Eye (tissue), 1 donor: ENCODE data around the gene ZNF407.
"Not testable (repeated sequence)": the region's sequence is repeated elsewhere in the genome, so short reads cannot be mapped to it uniquely, and the experiment has no call there.

Experiments used
- DNase-seq: peaks from one replicate; pipeline ENCODE4 v3.0.0-alpha.2; 2015

Gene ZNF407

DNA sequence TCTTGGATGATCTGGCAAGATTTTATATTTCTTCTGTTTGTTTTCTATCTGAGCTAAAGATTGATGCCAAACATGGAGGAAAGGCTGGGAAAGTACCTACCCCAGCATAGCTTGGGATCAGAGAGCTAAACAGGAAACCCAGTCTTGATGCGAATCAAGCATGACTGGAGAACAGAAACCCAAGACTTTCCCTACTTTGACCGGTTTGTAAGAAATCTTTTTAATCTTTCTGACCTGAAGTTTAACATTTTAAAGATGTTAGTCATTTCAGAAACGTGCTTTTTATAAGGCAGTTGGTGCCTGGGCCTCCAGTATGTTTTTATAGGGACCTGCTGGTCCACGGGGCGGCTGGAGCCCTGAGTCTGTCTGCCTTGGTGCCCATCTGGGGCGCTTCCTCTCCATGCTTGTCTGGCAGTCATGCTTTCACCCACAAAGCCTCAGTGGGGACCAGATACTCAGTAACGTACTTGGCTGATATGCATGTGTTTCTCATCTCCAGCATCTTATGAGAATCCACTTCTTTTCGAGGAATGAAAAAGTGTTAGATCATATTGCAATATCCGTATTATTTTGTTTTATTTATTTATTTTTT lies 344.7 kb downstream of the ZNF407 start:
- no peak for DNase-seq

DNA sequence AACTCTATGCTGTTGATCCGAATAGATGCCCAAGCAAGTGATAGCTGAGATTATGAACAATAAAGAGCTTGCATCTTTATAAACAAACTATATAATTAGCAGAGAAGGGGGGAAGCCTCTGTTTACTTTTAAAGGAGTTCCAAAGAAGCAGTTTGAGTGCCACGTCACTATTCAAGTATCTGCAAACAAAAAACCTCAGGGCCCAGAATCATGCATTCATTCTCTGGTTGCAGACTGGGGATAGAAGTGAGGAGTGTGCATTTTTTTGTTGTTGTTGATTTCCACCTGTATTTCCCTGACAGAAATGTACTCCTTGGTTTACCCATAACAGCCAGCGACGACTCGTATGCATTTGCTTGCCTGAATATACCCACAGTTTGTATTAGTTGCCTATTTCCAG lies 347.0 kb downstream of the ZNF407 start:
- DNase-seq = no peak

DNA sequence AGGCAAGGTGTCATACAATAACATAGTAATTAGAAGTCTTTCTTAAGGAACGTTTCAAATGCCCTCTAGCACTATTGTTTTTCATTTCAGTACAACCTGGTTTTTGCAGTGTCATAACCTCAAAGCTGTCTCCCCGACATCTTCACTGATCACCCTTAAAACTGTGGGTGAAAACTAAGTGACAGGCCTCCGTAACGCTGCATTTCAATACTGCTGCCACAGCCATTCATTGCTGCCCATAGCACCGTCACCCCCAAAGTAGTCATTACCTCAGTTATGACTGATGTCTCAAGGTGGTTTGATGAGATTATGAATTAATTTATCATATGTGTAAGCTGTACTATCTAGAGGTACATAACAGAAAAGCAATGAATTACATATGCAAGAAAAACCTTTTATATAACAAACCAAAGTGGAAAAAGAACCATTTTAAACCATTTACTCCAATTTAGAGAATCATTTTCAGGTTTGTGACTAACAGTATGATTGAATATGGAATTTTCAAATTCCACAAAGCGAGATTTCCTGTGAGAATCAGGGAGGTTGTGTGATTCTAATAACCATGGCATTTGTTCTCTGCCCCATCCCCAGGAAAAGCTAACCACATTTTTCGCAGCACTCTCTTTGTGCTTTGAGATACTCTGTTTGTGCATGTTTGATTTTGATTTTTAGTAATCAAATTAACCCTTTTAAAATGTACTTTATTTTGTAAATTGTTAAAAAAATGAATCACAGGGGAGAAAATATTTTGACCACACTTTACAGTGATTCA lies 348.3 kb downstream of the ZNF407 start:
- DNase-seq = no peak

DNA sequence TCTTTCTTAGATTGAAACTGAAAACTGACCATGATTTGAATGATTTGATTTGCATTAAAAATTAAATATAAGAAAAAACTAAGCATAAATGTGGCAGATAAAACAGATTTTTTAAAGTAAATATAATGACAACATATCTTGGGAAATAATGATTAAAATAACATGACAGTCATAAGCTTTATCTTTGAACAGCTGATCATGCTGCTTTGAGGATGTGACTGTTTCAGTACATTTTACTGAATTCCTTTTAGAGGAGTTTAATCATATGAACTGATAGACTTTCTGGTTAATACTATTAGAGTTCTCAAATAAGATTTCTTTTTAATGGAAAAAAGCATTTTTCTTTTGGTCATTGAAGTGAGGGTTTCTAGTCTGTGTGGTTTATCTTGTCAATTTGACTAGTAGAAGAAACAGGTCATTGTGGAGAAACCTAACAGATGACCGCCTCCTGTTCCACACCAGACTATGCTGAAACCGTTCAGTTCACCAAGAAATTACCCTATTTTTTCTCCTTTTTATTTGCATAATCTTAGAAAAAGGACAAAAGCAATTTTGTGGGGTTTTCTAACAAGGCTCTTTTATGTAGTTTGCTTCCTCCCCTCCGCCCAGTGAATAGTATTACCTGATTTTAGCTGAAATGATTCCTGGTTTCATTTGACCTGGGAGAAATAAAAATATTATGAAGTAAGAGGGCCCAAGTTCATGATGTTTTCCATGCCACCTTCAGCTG lies 349.1 kb downstream of the ZNF407 start:
- DNase-seq = no peak

DNA sequence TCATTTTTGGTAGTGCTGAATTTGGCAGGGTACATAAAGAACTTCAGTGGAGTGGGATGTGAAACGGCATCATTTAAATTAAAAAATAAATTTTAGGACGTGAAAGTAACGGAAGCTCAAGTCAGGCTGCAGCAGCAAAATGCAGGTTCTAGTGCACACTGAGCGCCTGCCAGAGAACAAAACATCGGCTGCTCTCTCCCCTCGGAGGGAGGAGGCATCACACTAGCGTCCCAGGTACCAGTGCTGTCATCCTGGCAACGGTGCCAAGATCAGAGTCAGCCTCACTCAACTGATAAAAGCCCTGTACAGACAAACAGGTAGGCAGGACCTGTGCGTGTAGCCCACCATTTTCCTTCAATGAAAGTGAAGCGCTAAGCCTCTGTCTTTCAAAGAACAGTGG lies 349.7 kb downstream of the ZNF407 start:
- DNase-seq = no peak

DNA sequence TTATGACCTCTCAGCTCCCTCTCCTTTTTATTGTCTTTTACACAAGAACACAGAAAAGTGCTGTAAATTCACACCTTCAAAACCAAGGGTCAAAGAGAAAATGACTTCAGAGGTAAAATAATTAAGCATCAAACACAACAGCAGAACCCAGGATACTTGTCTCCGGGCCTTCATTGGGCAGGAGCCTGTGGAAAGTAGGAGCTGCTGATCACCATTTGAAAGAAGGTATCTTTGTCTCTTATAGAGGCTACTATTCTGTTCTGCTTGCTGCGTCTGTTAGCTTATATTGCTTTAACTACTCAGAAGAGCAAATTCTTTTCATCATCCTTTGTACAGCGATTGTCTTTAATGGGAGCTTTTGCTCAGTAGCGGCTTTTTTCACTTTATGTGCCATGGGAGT lies 350.2 kb downstream of the ZNF407 start:
- DNase-seq = no peak

DNA sequence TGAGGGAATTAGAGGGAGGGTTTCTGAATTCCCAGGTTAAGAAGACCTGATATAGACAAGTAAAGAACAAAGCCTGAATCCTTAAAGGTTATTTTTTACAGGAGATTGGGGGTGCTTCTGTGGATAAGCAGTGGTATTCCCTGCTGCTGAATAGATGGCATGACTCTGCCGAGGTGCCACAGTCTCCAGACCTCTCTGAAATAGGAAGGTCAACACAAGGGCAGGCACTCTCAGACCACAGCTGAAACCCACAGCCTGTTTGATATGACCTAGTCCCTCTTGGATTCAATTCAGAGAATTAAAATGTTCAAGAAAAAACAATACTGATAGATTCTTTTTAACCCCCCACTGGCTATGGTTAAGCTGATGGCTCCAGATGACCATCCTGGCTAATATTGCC lies 351.9 kb downstream of the ZNF407 start:
- DNase-seq = no peak

DNA sequence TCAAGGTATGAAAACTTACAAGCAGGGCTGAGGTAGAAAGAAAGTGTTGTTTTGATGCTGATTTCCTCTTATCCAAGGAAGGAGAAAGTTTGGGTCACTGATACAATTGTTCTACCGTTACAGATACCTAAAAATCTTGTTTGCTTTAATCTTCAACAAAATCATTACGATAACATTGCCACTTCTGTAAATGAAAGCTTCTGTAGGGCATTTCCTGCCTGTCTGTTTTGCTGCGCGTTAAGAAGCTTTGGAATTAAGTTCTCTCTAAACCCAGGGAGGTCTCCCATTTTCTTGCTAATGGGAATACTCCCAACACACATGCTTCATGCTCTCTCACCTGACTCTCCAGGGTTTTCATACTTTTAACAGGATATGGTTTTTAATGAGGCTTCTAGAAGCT lies 352.8 kb downstream of the ZNF407 start:
- DNase-seq = no peak

DNA sequence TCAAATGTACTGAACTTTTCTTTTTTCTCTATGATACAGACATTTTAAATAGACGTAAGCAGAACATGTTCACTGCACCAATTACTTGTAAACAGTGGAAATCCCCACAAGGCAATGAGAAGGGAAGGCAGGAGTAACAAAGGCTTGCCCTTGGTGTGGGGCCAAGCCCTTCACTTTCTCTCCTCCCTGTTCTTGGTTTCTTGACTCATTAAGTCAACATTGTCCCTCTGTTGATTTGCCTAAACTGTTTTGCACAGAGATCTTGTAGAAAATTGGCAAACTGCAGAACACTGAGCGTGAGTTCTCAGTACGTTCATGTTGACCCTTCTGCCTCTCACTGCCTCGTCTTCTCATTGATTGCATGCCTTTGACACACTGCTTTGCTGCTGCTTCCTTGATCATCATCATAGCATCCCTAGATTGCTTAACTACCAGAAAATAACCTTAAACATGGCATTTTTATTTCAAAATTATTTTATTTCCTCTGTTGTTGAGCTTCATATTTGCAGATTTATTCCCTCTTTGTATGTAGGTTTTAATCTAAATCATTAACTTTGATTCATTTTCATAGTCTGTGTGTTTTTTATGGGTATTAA lies 353.6 kb downstream of the ZNF407 start:
- DNase-seq = peak; percentile 27

DNA sequence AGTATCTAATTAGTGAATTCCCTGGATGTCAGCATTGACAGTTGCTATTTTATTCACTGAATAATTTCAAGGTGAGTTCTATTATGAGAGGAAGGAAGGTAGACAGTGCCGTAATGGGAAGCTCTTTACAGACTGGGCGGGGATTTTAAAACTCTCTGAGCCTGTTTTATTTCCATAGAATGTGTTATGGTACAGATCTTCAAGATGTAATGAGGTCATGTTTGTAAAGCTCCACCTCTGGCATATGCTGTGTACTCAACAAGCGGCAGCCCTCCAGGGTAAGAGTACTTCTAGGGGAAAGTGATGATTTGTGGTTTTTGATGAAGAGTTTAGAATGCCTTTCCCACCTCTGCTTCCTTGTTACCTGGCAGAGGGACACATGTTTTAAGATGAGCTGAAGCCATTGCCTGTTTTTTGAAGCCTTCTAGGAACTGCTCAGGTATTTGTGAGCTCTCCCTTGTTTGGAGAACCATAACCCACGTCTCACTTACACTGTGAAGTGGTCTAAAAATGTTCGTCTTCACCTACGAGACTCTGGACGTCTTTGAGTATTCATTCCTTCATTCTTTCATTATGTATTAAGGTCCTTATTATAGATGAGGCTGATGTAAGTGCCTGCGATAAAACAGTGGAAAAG lies 360.0 kb downstream of the ZNF407 start:
- no peak for DNase-seq

DNA sequence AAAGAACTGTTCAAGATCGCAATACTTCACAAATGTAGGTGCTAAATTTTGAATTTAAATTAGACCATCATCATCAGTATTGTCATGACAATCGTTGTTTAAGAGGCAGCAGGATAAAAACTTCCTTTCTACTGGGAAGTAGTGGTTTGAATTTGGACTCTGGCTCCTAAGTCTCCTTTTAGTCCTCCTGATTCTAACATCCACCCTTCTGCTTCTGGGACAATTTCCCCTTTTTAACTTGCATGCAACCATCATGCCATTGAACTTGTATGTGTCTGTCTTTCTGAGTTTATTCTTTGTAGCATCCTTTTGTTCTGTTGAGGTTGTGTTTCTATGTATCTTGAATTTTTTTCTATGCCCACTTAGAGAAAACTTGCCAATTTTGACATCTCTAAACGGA lies 361.5 kb downstream of the ZNF407 start:
- no peak for DNase-seq

DNA sequence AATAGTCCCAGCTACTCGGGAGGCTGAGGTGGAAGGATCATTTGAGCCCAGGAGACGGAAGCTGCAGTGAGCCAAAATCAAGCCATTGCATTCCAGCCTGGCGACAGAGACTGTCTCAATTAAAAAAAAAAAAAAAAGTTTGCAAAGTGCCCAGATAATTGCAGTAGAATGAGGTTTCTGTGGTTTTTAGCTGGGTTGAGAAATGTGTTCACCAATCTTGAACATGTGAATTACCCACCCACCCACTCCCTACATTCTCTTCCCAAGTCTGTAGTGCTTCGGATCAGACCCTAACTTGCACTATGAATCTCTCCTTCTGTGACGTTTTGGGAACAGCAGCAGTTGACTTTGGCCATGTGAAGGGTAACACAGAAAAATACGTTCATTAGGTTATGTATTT lies 363.9 kb downstream of the ZNF407 start:
- DNase-seq = no peak

DNA sequence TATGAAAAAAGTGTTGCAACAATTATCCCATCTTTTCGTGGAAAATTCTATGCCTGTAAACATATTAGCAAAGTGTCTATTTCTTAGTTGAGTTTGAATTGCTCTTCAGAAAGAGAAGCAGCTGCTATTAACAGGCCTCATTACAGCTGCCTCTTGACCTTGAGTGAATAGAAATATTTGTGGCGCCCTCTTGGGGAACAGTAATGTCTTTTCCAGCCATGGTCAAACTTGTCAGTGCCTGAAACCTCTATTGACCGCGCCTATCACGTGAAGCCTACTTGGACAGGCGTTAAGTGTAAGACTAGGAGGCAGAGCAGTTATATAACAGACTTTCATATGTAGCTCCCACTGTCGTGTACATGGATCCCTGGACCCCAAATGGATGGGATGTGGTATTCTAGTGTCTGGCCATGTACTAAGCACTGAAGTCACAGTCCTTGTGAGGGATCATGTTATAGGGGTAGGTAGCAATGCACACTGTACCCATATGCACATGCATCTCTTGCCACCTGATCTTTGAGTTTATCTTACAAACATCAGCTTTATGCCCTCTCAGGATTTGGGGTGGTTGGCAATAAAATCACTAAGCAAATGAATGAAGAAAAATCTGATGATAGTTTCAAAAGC lies 366.3 kb downstream of the ZNF407 start:
- peak; percentile 63 for DNase-seq

DNA sequence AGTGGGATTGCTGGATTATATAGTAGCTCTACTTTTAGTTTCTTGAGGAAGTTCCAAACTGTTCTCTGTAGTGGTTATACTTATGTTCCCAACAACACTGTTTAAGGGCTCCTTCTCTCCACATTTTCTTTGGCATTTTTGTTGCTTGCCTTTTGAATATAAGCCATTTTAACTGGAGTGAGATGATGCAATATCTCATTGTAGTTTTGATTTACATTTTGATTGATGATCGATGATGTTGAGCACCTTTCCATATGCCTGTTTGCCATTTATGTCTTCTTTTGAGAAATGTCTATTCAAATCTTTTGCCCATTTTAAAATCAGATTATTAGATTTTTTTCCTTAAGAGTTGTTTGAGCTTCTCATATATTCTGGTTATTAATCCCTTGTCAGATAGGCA lies 368.0 kb downstream of the ZNF407 start:
- no peak for DNase-seq

DNA sequence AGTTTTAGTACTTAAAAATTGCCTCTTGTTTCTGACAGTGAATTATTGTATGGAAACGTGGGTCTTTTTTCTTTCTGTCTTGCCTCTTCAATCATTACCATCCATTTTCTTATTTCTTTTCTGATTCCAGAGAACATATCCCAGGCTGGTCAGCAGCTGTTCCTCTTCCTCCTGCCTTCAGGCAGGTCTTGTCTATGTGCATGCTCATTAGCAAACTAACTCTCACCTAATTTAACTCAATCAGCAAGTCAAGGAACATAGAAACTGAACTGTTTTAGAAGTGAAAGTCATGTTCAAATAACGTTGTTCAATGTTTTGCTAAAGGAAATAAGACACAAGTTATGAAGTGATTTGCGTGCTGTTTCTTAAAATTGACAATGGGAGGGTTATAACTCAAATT lies 369.8 kb downstream of the ZNF407 start:
- no peak for DNase-seq

DNA sequence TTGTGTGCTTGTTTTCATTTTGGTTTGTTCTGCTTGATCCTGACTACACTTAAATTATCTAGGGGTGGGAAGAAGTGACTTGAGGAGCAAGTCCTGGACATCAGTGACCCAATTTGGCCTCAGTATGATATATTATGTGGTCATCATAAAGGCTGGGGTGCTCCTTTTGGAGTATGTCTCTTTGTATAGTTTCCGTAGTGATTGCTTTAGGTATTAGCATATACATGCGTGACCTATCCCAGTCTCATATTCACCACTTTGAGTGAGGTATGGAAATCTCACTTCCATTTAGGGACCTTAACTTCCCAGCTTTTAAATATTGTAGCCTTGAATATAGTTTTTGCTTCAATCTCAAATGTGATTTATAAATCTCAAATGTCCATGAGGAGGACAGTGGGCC lies 370.3 kb downstream of the ZNF407 start:
- DNase-seq = no peak

DNA sequence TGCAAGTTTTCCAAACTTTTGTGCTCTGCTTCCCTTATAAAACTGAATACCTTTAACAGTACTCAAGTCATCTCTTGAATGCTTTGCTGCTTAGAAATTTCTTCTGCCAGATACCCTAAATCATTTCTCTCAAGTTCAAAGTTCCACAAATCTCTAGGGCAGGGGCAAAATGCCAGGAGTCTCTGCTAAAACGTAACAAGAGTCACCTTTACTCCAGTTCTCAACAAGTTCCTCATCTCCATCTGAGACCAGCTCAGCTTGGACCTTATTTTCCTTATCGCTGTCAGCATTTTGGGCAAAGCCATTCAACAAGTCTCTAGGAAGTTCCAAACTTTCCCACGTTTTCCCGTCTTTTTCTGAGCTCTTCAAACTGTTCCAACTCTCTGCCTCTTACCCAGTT lies 373.7 kb downstream of the ZNF407 start:
- DNase-seq = not testable (repeated sequence)

DNA sequence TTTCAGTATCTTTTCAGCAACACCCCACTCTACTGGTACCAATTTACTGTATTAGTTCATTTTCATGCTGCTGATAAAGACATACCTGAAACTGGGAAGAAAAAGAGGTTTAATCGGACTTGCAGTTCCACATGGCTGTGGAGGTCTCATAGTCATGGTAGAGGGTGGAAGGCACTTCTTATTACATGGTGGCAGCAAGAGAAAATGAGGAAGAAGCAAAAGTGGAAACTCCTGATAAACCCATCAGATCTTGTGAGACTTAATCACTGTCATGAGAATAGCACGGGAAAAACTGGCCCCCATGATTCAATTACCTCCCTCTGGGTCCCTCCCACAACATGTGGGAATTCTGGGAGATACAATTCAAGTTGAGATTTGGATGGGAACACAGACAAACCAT lies 374.1 kb downstream of the ZNF407 start:
- DNase-seq = not testable (repeated sequence)

DNA sequence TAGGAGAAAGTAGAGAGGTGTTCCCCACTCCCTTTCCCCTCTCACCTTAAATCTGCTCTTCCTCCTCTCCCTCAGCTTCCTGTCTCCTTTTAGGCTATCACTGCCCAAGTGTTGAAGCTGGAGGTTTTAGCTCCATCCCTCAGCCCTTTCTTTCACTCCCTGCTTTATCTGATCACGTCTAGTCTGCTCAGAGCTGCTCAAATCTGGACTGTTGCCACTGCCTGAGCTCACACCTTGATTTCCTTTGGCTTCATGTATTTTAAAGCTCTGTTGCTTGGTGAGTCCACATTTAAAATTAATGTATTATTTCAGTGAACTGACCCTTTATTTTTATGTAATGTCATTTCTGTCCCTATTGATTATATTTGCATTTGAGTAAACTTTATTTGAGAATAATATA lies 374.7 kb downstream of the ZNF407 start:
- DNase-seq = no peak

DNA sequence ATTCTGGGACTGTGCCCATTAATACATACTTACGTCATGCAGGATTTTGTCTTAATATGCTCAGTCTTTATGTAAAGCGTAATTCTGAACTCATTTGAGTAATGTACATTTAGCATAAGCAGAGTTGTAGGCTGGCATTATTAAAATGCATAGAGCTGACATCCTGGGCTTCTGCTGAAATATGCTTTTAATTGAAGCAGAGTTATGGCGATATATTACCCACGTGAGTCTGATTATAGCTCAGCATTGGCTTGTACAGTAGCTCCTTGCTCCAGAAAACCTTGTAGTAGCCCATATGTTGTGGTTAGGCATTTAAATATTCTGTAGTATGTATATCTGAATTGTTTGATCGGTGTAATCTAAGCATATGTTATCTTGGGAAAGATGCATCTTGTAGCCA lies 377.3 kb downstream of the ZNF407 start:
- DNase-seq = no peak

DNA sequence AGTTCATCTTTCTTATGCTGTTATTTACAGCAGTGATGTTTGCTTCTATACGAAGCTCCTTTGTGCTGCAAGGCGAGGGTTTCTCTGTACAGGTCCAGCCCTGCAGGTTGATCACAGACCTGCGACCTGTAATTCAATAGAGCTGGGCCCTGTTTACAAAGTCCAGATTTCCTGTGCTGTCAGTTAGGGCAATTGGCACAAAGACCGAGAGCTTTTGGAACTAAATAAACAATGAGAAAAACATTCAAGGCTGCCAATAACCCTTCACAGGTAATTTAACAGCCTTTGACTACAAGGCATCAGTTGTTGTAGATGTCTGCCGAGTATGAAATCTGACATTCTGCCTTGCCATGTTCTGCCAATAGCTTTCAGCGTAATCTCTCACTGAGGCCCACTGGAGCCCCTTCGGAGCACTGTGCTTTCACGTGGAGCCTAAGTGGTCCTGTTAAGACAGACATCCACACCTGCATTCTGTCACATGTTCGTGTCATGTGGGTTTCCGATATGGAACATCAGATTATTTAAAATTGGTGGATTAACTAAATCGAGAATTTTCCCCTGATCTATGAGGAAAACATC lies 378.8 kb downstream of the ZNF407 start:
- DNase-seq = no peak

DNA sequence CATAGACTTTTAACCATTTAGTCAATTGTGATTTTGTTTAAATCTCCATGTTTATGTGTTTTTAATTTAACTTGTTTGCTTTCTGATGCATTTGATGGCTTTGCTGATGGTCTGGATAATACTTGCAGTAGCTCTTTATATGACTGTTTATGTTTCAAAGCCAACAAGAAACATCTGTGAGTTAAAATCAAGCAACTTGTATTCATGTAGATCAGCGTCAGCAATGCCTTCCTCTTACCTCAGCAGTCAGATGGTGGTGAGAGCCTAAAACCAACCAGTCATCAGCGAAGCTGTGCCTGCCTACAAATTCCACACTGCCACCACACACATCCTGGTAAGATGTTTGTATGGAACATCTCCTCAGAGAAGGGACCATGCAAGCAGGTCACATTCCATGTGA lies 379.4 kb downstream of the ZNF407 start:
- no peak for DNase-seq

DNA sequence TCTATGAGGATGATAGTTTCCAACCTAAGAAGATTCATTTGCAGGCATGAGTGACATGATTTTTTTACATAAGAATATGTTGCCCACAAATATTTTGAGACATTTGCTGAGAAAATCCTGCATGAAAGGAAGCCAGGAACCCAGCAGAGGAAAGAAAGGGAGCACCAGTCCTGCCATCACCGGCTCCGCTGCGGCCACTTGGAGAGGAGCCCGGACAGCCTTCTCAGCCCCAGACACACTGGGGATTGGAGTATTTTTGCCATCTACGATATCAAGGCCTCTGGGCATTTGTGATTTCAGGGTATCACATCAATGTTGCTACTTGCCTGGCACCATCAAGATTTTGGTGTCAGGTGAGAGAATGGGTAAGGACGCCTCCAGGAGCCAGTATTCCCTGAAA lies 383.0 kb downstream of the ZNF407 start:
- no peak for DNase-seq
